Upper lobe of right lung (tissue), 1 donor: ENCODE results near the gene PPP4C. TPM values are rescaled to one million over a fixed set of nuclear protein-coding genes. Genes with fewer than 3 reads are reported as not detected.

Source experiments
- ATAC-seq: fragments of 200-7000 bp; cut with Tn5 transposase; one replicate; pipeline ENCODE4 v1.9.1; 2020; ENCODE audit warnings: mild to moderate bottlenecking, moderate library complexity
- DNase-seq: peaks from one replicate; pipeline ENCODE4 v3.0.0-alpha.2; 2020
- H3K27ac ChIP-seq: fragments of 200-600 bp; one replicate; pipeline ENCODE4 v1.8.0; 2022
- H3K27me3 ChIP-seq: fragments of 200-600 bp; one replicate; pipeline ENCODE4 v1.8.0; 2022; ENCODE audit warnings: mild to moderate bottlenecking
- H3K36me3 ChIP-seq: fragments of 200-600 bp; one replicate; pipeline ENCODE4 v1.8.0; 2022
- H3K4me1 ChIP-seq: fragments of 200-600 bp; one replicate; pipeline ENCODE4 v1.8.0; 2022
- H3K4me3 ChIP-seq: fragments of 200-600 bp; one replicate; pipeline ENCODE4 v1.8.0; 2022; ENCODE audit warnings: mild to moderate bottlenecking
- H3K9me3 ChIP-seq: fragments of 200-600 bp; one replicate; pipeline ENCODE4 v1.8.0; 2022
- CTCF ChIP-seq: fragments of 200-600 bp; IDR thresholded peaks from one replicate; pipeline ENCODE4 v1.8.0; 2022; ENCODE audit warnings: antibody characterized with exemption
- intact Hi-C: fragments of 100-400 bp; cut with DNase I; formaldehyde crosslinking; loops from one replicate; pipeline ENCODE4 v1.11.0; 2022
- long read RNA-seq: library from polyadenylated mRNA; unstranded; transcript quantifications from one replicate; pipeline ENCODE4 v2.0.0, GENCODE V29; 2021
- total RNA-seq: library from RNA; stranded (reverse); fragmentation: NEBNext Ultra II Directional; extraction: Animal tissue kit (Norgen Biotek cat#: 25700); gene quantifications from one replicate; pipeline ENCODE4 v1.2.1, GENCODE V29; 2021
- donor health status: DM: no; HTN: yes; CAD: no; lungs with severe emphysema.

The PPP4C gene
- total RNA-seq, result 74.2 TPM
- long read RNA-seq, transcript PPP4C-214 (8 exons, 1,301 nt), result minor isoform, 5 of 236 reads
- long read RNA-seq, transcript PPP4C-201 (9 exons, 1,407 nt), result major isoform, 146 of 236 reads
- long read RNA-seq, partial matches to known transcripts, result 10 of 236 reads
- long read RNA-seq, other reads (novel, unspliced or antisense), result 67 of 236 reads

GRCh38 chr16:30075503-30076275 is at the start of gene PPP4C:
Gene PPP4C, plus strand, starts transcription at chr16:30075994. Its CDS starts 384 bp downstream, at chr16:30076378.
- peaks cover 22% of the 10 kb centered on the region for H3K4me1 ChIP-seq
- intact Hi-C loops, result no loop called here
- H3K36me3 ChIP-seq, result peaks cover 50% of the 10 kb centered on the region
- peak; percentile 97 for ATAC-seq
- peak; percentile 7 for TF ChIP-seq CTCF
- H3K9me3 ChIP-seq, result no peaks in the 10 kb centered on the region
- peak within 1 kb of the TSS; percentile 99 for H3K4me3 ChIP-seq
- peak; percentile 96 for DNase-seq
- no peaks in the 10 kb centered on the region for H3K27me3 ChIP-seq
- peak within 1 kb of the TSS; percentile 95 for H3K27ac ChIP-seq

GRCh38 chr16:30026449-30026848 is 49.3 kb upstream of the PPP4C start:
- Histone ChIP-seq H3K4me1 (peaks cover 5% of the 10 kb centered on the region), H3K36me3 (no peaks in the 10 kb centered on the region), H3K27ac (no peak overlapping the region), H3K4me3 (no peak overlapping the region), H3K27me3 (peaks cover 47% of the 10 kb centered on the region), H3K9me3 (no peaks in the 10 kb centered on the region)
- TF ChIP-seq CTCF, result no peak
- DNase-seq (no peak), ATAC-seq (no peak)
- intact Hi-C loops, result no loop called here

GRCh38 chr16:30027588-30028437 is 48.0 kb upstream of the PPP4C start:
- peaks cover 59% of the 10 kb centered on the region for H3K27me3 ChIP-seq
- no peak for ATAC-seq

GRCh38 chr16:30028438-30029076 is 47.2 kb upstream of the PPP4C start:
- H3K27me3 ChIP-seq, result peaks cover 67% of the 10 kb centered on the region
- DNase-seq (no peak), ATAC-seq (peak; percentile 28)
- no peak overlapping the region for H3K27ac ChIP-seq
- H3K4me1 ChIP-seq, result peaks cover 5% of the 10 kb centered on the region
- intact Hi-C loops, result no loop called here
- H3K4me3 ChIP-seq, result no peak overlapping the region
- H3K9me3 ChIP-seq, result no peaks in the 10 kb centered on the region
- no peak for TF ChIP-seq CTCF
- no peaks in the 10 kb centered on the region for H3K36me3 ChIP-seq

More at GRCh38 chr16:30027588-30028437, 48.0 kb upstream of the PPP4C start:
- H3K4me1 ChIP-seq, result peaks cover 5% of the 10 kb centered on the region
- intact Hi-C loops, result no loop called here
- DNase-seq, result no peak
- no peaks in the 10 kb centered on the region for H3K36me3 ChIP-seq
- H3K27ac ChIP-seq, result no peak overlapping the region
- no peaks in the 10 kb centered on the region for H3K9me3 ChIP-seq
- TF ChIP-seq CTCF, result no peak
- no peak overlapping the region for H3K4me3 ChIP-seq

GRCh38 chr16:30030011-30030685 is 45.6 kb upstream of the PPP4C start:
- Histone ChIP-seq H3K27ac (no peak overlapping the region), H3K27me3 (peaks cover 68% of the 10 kb centered on the region), H3K36me3 (no peaks in the 10 kb centered on the region), H3K9me3 (no peaks in the 10 kb centered on the region), H3K4me1 (peaks cover 5% of the 10 kb centered on the region), H3K4me3 (no peak overlapping the region)
- ATAC-seq (no peak), DNase-seq (no peak)
- intact Hi-C loops, result no loop called here
- TF ChIP-seq CTCF, result no peak
